ENCODE measurements around the gene PROCA1. TPM values are rescaled to one million over a fixed set of nuclear protein-coding genes. Genes with fewer than 3 reads are reported as not detected.
A peak's percentile ranks its signal among the peaks of the same experiment; 100 is the strongest.

Gene PROCA1
- total and polyA plus RNA-seq, 4 donors: 2.9 to 17.4 (median 7.7) TPM

- 35% methylated on average over 16 of the region's 18 CpGs for WGBS (ENCODE audit: insufficient coverage)
- peaks cover 63% of the 10 kb centered on the region for H3K4me1 ChIP-seq (ENCODE audit: control insufficient read depth, insufficient read depth, low read length)
- H3K27ac ChIP-seq (ENCODE audit: low read depth, low read length): peak overlapping the region; percentile 97
- H3K27me3 ChIP-seq (ENCODE audit: control insufficient read depth, insufficient read depth, low read length): peaks cover 9% of the 10 kb centered on the region
- H3K36me3 ChIP-seq (ENCODE audit: control insufficient read depth, insufficient read depth, low read length): peaks cover 50% of the 10 kb centered on the region
- no peak for DNase-seq (ENCODE audit: low read depth in 4 of 6, low spot score in 6 of 6)
- H3K9me3 ChIP-seq (ENCODE audit: control insufficient read depth, insufficient read depth, low read length): no peaks in the 10 kb centered on the region
- peak overlapping the region; percentile 98 for H3K4me3 ChIP-seq (ENCODE audit: low read depth, low read length)
These were observed 7.3 kb upstream of the PROCA1 start for GRCh38 chr17:28719021-28719433.

- Histone ChIP-seq H3K27me3 (ENCODE audit: control insufficient read depth, insufficient read depth, low read length) (peaks cover 9% of the 10 kb centered on the region), H3K9me3 (ENCODE audit: control insufficient read depth, insufficient read depth, low read length) (no peaks in the 10 kb centered on the region), H3K36me3 (ENCODE audit: control insufficient read depth, insufficient read depth, low read length) (peaks cover 50% of the 10 kb centered on the region), H3K4me3 (ENCODE audit: low read depth, low read length) (peak overlapping the region; percentile 75), H3K4me1 (ENCODE audit: control insufficient read depth, insufficient read depth, low read length) (peaks cover 63% of the 10 kb centered on the region), H3K27ac (ENCODE audit: low read depth, low read length) (peak overlapping the region; percentile 97)
- 25% methylated on average over 14 of the region's 18 CpGs for WGBS (ENCODE audit: insufficient coverage)
- no peak for DNase-seq (ENCODE audit: low read depth in 4 of 6, low spot score in 6 of 6)
These were observed 6.8 kb upstream of the PROCA1 start for GRCh38 chr17:28718333-28719020.

GRCh38 chr17:28717578-28718332, 6.1 kb upstream of the PROCA1 start, which contains the start of gene RAB34:
RAB34 (minus strand) TSS chr17:28717868; CDS start chr17:28717266, 602 bp downstream.
- WGBS (ENCODE audit: insufficient coverage): 4% methylated on average over 53 of the region's 60 CpGs
- Histone ChIP-seq H3K4me1 (ENCODE audit: control insufficient read depth, insufficient read depth, low read length) (peaks cover 60% of the 10 kb centered on the region), H3K27ac (ENCODE audit: low read depth, low read length) (peak within 1 kb of the TSS; percentile 97), H3K4me3 (ENCODE audit: low read depth, low read length) (peak within 1 kb of the TSS; percentile 75), H3K9me3 (ENCODE audit: control insufficient read depth, insufficient read depth, low read length) (no peaks in the 10 kb centered on the region), H3K36me3 (ENCODE audit: control insufficient read depth, insufficient read depth, low read length) (peaks cover 44% of the 10 kb centered on the region), H3K27me3 (ENCODE audit: control insufficient read depth, insufficient read depth, low read length) (peaks cover 9% of the 10 kb centered on the region)
- DNase-seq (ENCODE audit: low read depth in 4 of 6, low spot score in 6 of 6): peak in 2 of 6 donors; percentile 81 to 91

GRCh38 chr17:28716740-28717577, 5.3 kb upstream of the PROCA1 start:
- peak in 2 of 6 donors; percentile 30 to 65 for DNase-seq (ENCODE audit: low read depth in 4 of 6, low spot score in 6 of 6)
- Histone ChIP-seq H3K9me3 (ENCODE audit: control insufficient read depth, insufficient read depth, low read length) (no peaks in the 10 kb centered on the region), H3K4me1 (ENCODE audit: control insufficient read depth, insufficient read depth, low read length) (peaks cover 60% of the 10 kb centered on the region), H3K27ac (ENCODE audit: low read depth, low read length) (peak overlapping the region; percentile 97), H3K36me3 (ENCODE audit: control insufficient read depth, insufficient read depth, low read length) (peaks cover 36% of the 10 kb centered on the region), H3K4me3 (ENCODE audit: low read depth, low read length) (peak overlapping the region; percentile 75), H3K27me3 (ENCODE audit: control insufficient read depth, insufficient read depth, low read length) (peaks cover 9% of the 10 kb centered on the region)
- 6% methylated on average over 59 of the region's 63 CpGs for WGBS (ENCODE audit: insufficient coverage)

GRCh38 chr17:28715217-28715616, 3.5 kb upstream of the PROCA1 start:
- Histone ChIP-seq H3K9me3 (ENCODE audit: control insufficient read depth, insufficient read depth, low read length) (no peaks in the 10 kb centered on the region), H3K4me3 (ENCODE audit: low read depth, low read length) (no peak overlapping the region), H3K4me1 (ENCODE audit: control insufficient read depth, insufficient read depth, low read length) (peaks cover 58% of the 10 kb centered on the region), H3K27me3 (ENCODE audit: control insufficient read depth, insufficient read depth, low read length) (peaks cover 9% of the 10 kb centered on the region), H3K27ac (ENCODE audit: low read depth, low read length) (no peak overlapping the region), H3K36me3 (ENCODE audit: control insufficient read depth, insufficient read depth, low read length) (peaks cover 24% of the 10 kb centered on the region)
- no CpG with 5 or more reads among the region's 2 CpGs for WGBS (ENCODE audit: insufficient coverage)
- no peak for DNase-seq (ENCODE audit: low read depth in 4 of 6, low spot score in 6 of 6)

- 58% methylated on average over 2 of the region's 3 CpGs for WGBS (ENCODE audit: insufficient coverage)
- no peak overlapping the region for H3K27ac ChIP-seq (ENCODE audit: low read depth, low read length)
- DNase-seq (ENCODE audit: low read depth in 4 of 6, low spot score in 6 of 6): no peak
- peaks cover 66% of the 10 kb centered on the region for H3K4me1 ChIP-seq (ENCODE audit: control insufficient read depth, insufficient read depth, low read length)
- no peaks in the 10 kb centered on the region for H3K9me3 ChIP-seq (ENCODE audit: control insufficient read depth, insufficient read depth, low read length)
- H3K36me3 ChIP-seq (ENCODE audit: control insufficient read depth, insufficient read depth, low read length): peaks cover 24% of the 10 kb centered on the region
- H3K27me3 ChIP-seq (ENCODE audit: control insufficient read depth, insufficient read depth, low read length): peaks cover 9% of the 10 kb centered on the region
- H3K4me3 ChIP-seq (ENCODE audit: low read depth, low read length): no peak overlapping the region
These were observed 2.6 kb upstream of the PROCA1 start for GRCh38 chr17:28714281-28714680.

- H3K4me1 ChIP-seq (ENCODE audit: control insufficient read depth, insufficient read depth, low read length): peaks cover 54% of the 10 kb centered on the region
- H3K36me3 ChIP-seq (ENCODE audit: control insufficient read depth, insufficient read depth, low read length): peaks cover 24% of the 10 kb centered on the region
- H3K9me3 ChIP-seq (ENCODE audit: control insufficient read depth, insufficient read depth, low read length): no peaks in the 10 kb centered on the region
- DNase-seq (ENCODE audit: low read depth in 4 of 6, low spot score in 6 of 6): no peak
- no peak overlapping the region for H3K4me3 ChIP-seq (ENCODE audit: low read depth, low read length)
- H3K27me3 ChIP-seq (ENCODE audit: control insufficient read depth, insufficient read depth, low read length): peaks cover 6% of the 10 kb centered on the region
- 74% methylated on average over 3 of the region's 7 CpGs for WGBS (ENCODE audit: insufficient coverage)
- H3K27ac ChIP-seq (ENCODE audit: low read depth, low read length): peak overlapping the region; percentile 98
These were observed 1.2 kb upstream of the PROCA1 start for GRCh38 chr17:28712705-28713415.

- peak overlapping the region; percentile 52 for H3K4me3 ChIP-seq (ENCODE audit: low read depth, low read length)
- H3K27ac ChIP-seq (ENCODE audit: low read depth, low read length): peak overlapping the region; percentile 98
- no peaks in the 10 kb centered on the region for H3K9me3 ChIP-seq (ENCODE audit: control insufficient read depth, insufficient read depth, low read length)
- WGBS (ENCODE audit: insufficient coverage): 32% methylated on average over 22 of the region's 34 CpGs
- peaks cover 49% of the 10 kb centered on the region for H3K4me1 ChIP-seq (ENCODE audit: control insufficient read depth, insufficient read depth, low read length)
- no peak for DNase-seq (ENCODE audit: low read depth in 4 of 6, low spot score in 6 of 6)
- H3K36me3 ChIP-seq (ENCODE audit: control insufficient read depth, insufficient read depth, low read length): peaks cover 25% of the 10 kb centered on the region
- peaks cover 5% of the 10 kb centered on the region for H3K27me3 ChIP-seq (ENCODE audit: control insufficient read depth, insufficient read depth, low read length)
These were observed 480 bp upstream of the PROCA1 start for GRCh38 chr17:28712032-28712704.

Measured in spinal cord (tissue), 10 donors.